B cell (primary cell): Measurements from ENCODE around the gene NECAB2. TPM values are rescaled to one million over a fixed set of nuclear protein-coding genes. Genes with fewer than 3 reads are reported as not detected.

Experiments
- ATAC-seq: fragments of 200-7000 bp; cut with Tn5 transposase; one replicate; pipeline ENCODE4 v1.10.0; 2021; ENCODE audit warnings: low read depth, mild to moderate bottlenecking, moderate number of reproducible peaks, moderate library complexity
- CTCF ChIA-PET: fragments of 350-600 bp; sonication (Branson Sonifier 250); formaldehyde crosslinking; loops from one replicate; lab custom pipeline; 2021; ENCODE audit warnings: antibody characterized with exemption, inconsistent platforms; lab: Charles Lee
- POLR2A ChIA-PET: fragments of 350-600 bp; sonication (Branson Sonifier 250); formaldehyde crosslinking; loops from one replicate; lab custom pipeline; 2021; ENCODE audit warnings: antibody characterized with exemption; lab: Charles Lee
- DNase-seq: peaks from one replicate; pipeline ENCODE4 v3.0.0; 2013
- H2AFZ ChIP-seq: 2 replicates; pipeline ENCODE4 v1.6.1; 2012; ENCODE audit warnings: mild to moderate bottlenecking, low read depth, low read length; ENCODE audit not compliant: insufficient read depth, poor library complexity, severe bottlenecking
- H3K27ac ChIP-seq, 2 donors: 1 replicate in 1 of 2; 2 replicates in 1 of 2; pipeline ENCODE4 v1.5.1; 2012 to 2013; ENCODE audit warnings: low read length in 2 of 2, mild to moderate bottlenecking in 2 of 2, moderate library complexity in 1 of 2
- H3K27me3 ChIP-seq, 4 experiments: fragments of 200-600 bp in 1 of 4; sonication (generic) in 1 of 4; replicated peaks in 1 of 4; 1 replicate in 2 of 4; 2 replicates in 2 of 4; pipeline versions ENCODE4 v1.6.1 to v1.7.0; 2013 to 2016; ENCODE audit warnings: low read length in 3 of 4, mild to moderate bottlenecking in 2 of 4, mixed read lengths in 1 of 4, moderate library complexity in 1 of 4; ENCODE audit not compliant: insufficient read depth in 4 of 4, control insufficient read depth in 3 of 4; ENCODE audit errors: control extremely low read depth in 1 of 4
- H3K36me3 ChIP-seq, 2 experiments: replicated peaks in 1 of 2; 1 replicate in 1 of 2; 2 replicates in 1 of 2; pipeline versions ENCODE4 v1.6.1 to v1.7.1; 2013; ENCODE audit warnings: low read length in 1 of 2; ENCODE audit not compliant: insufficient read depth in 2 of 2, control insufficient read depth in 1 of 2; ENCODE audit errors: control extremely low read depth in 1 of 2, extremely low read depth in 1 of 2
- H3K4me1 ChIP-seq, 2 donors: fragments of 200-600 bp in 1 of 2; sonication (generic) in 1 of 2; 1 replicate in 1 of 2; 2 replicates in 1 of 2; pipeline versions ENCODE4 v1.5.1 to v1.6.1; 2013 to 2017; ENCODE audit warnings: low read length in 2 of 2; ENCODE audit not compliant: control insufficient read depth in 2 of 2, insufficient read depth in 2 of 2
- H3K4me2 ChIP-seq: replicated peaks from 2 replicates; pipeline ENCODE3; 2012; ENCODE audit warnings: mild to moderate bottlenecking, low read depth, low read length; ENCODE audit not compliant: poor library complexity, severe bottlenecking
- H3K4me3 ChIP-seq, 5 experiments: fragments of 200-600 bp in 1 of 5; sonication (generic) in 1 of 5; 1 replicate in 3 of 5; 2 replicates in 2 of 5; pipeline versions ENCODE4 v1.5.1 to v1.7.0; 2011 to 2016; ENCODE audit warnings: low read length in 4 of 5, mild to moderate bottlenecking in 4 of 5, low read depth in 2 of 5, control low read depth in 1 of 5, moderate library complexity in 1 of 5; ENCODE audit not compliant: insufficient read depth in 1 of 5; ENCODE audit errors: control extremely low read depth in 1 of 5, extremely low read depth in 1 of 5
- H3K79me2 ChIP-seq: fragments of 200-600 bp; sonication (generic); one replicate; pipeline ENCODE4 v1.6.0; 2016; ENCODE audit warnings: low read length; ENCODE audit not compliant: control insufficient read depth, insufficient read depth
- H3K9ac ChIP-seq: fragments of 200-600 bp; sonication (generic); 2 replicates; pipeline ENCODE4 v1.6.1; 2017; ENCODE audit warnings: mild to moderate bottlenecking, low read length, moderate library complexity
- H3K9me3 ChIP-seq, 3 donors: one replicate each; pipeline versions ENCODE4 v1.6.1 to v1.7.1; 2013; ENCODE audit warnings: low read length in 2 of 3; ENCODE audit not compliant: control insufficient read depth in 2 of 3, insufficient read depth in 1 of 3; ENCODE audit errors: control extremely low read depth in 1 of 3
- H4K20me1 ChIP-seq: 2 replicates; pipeline ENCODE4 v1.6.0; 2012; ENCODE audit warnings: mild to moderate bottlenecking, low read length; ENCODE audit not compliant: insufficient read depth, control insufficient read depth, poor library complexity, severe bottlenecking
- H3K27ac Mint-ChIP-seq: one replicate; pipeline ENCODE4 v1.8.0; 2021; ENCODE audit warnings: mixed read lengths
- H3K27me3 Mint-ChIP-seq: one replicate; pipeline ENCODE4 v1.8.0; 2021; ENCODE audit warnings: mixed read lengths
- H3K4me1 Mint-ChIP-seq: one replicate; pipeline ENCODE4 v1.8.0; 2021; ENCODE audit warnings: mixed read lengths
- H3K4me3 Mint-ChIP-seq: one replicate; pipeline ENCODE4 v1.8.0; 2021; ENCODE audit warnings: mixed read lengths
- H3K9me3 Mint-ChIP-seq: one replicate; pipeline ENCODE4 v1.8.0; 2022; ENCODE audit warnings: mixed read lengths; ENCODE audit not compliant: insufficient read depth
- CTCF ChIP-seq: fragments of 200-600 bp; IDR thresholded peaks from one replicate; pipeline ENCODE4 v1.8.0; 2022; ENCODE audit warnings: antibody characterized with exemption, mild to moderate bottlenecking
- EZH2 ChIP-seq: IDR thresholded peaks from 2 replicates; pipeline ENCODE4 v1.6.1; 2012; ENCODE audit warnings: borderline replicate concordance, low read depth, mild to moderate bottlenecking, moderate library complexity, low read length; ENCODE audit not compliant: insufficient read depth, poor library complexity, severe bottlenecking
- WGBS: methylation state at CpG from one replicate; pipeline ENCODE4 v1.1.5; 2013; ENCODE audit warnings: missing lambda C conversion rate; ENCODE audit not compliant: insufficient coverage; 5-methylcytosine and 5-hydroxymethylcytosine counted together
- intact Hi-C: fragments of 100-400 bp; cut with micrococcal nuclease; formaldehyde crosslinking; loops from one replicate; pipeline ENCODE4 v1.10.0; 2022
- polyA plus RNA-seq: library from polyadenylated mRNA; depleted of rRNA; stranded (reverse); fragments of >200 nt; gene quantifications from 2 replicates; pipeline ENCODE4 v1.2.3, GENCODE V29; 2012
- total RNA-seq, 2 donors: library from RNA; stranded (reverse); fragments of 120-200 nt in 1 of 2; gene quantifications; 1 replicate in 1 of 2; 2 replicates in 1 of 2; pipeline versions ENCODE4 v1.2.3 to v1.2.4, GENCODE V29; 2013 to 2022

NECAB2 gene
- total and polyA plus RNA-seq, 2 donors (not counting 1 experiment from before 2014, with no cell fraction given): not detected

GRCh38 chr16:83935858-83936255 lies 32.2 kb upstream of the NECAB2 start:
- Histone ChIP-seq H3K4me2 (no peak overlapping the region), H4K20me1 (no peaks in the 10 kb centered on the region), H3K27me3 (no peaks in the 10 kb centered on the region), H3K79me2 (no peaks in the 10 kb centered on the region), H2AFZ (no peak overlapping the region), H3K36me3 (no peaks in the 10 kb centered on the region), H3K4me3 (no peak overlapping the region), H3K9ac (no peak overlapping the region), H3K4me1 (no peaks in the 10 kb centered on the region), H3K27ac (no peak overlapping the region), H3K9me3 (no peaks in the 10 kb centered on the region)
- DNase-seq (no peak), ATAC-seq (no peak)
- H3K9me3 Mint-ChIP-seq: no peaks in the 10 kb centered on the region
- H3K4me3 Mint-ChIP-seq: no peak overlapping the region
- H3K27ac Mint-ChIP-seq: no peak overlapping the region
- ChIA-PET POLR2A (no interaction called here), CTCF (interaction anchor here (3.5 kb wide), 1 partner anchor 9 kb away, joined by 14 read pairs; no protein-coding TSS in a partner anchor)
- WGBS: 91% methylated on average over 9 of the region's 10 CpGs
- peaks cover 4% of the 10 kb centered on the region for H3K4me1 Mint-ChIP-seq
- TF ChIP-seq EZH2 (no peak), CTCF (no peak)
- H3K27me3 Mint-ChIP-seq: peaks cover 5% of the 10 kb centered on the region
- intact Hi-C loops: no loop called here

GRCh38 chr16:83936581-83937165 lies 31.4 kb upstream of the NECAB2 start:
- Histone ChIP-seq H3K4me2 (no peak overlapping the region), H4K20me1 (no peaks in the 10 kb centered on the region), H3K9me3 (no peaks in the 10 kb centered on the region), H3K4me3 (no peak overlapping the region), H3K36me3 (no peaks in the 10 kb centered on the region), H2AFZ (no peak overlapping the region), H3K4me1 (no peaks in the 10 kb centered on the region), H3K27ac (no peak overlapping the region), H3K27me3 (no peaks in the 10 kb centered on the region), H3K79me2 (no peaks in the 10 kb centered on the region), H3K9ac (no peak overlapping the region)
- 97% methylated on average over 19 of the region's 19 CpGs for WGBS
- peaks cover 7% of the 10 kb centered on the region for H3K27me3 Mint-ChIP-seq
- H3K4me1 Mint-ChIP-seq: peaks cover 4% of the 10 kb centered on the region
- no peak for DNase-seq
- H3K27ac Mint-ChIP-seq: no peak overlapping the region
- H3K4me3 Mint-ChIP-seq: no peak overlapping the region
- ATAC-seq: no peak
- ChIA-PET POLR2A (no interaction called here), CTCF (interaction anchor here (3.5 kb wide), 1 partner anchor 10 kb away, joined by 14 read pairs; no protein-coding TSS in a partner anchor)
- intact Hi-C loops: no loop called here
- no peaks in the 10 kb centered on the region for H3K9me3 Mint-ChIP-seq
- no peak for TF ChIP-seq EZH2
- no peak for TF ChIP-seq CTCF
